Testis (tissue), 3 donors: ENCODE measurements around the gene ICE2. TPM values are rescaled to one million over a fixed set of nuclear protein-coding genes. Genes with fewer than 3 reads are reported as not detected.
A peak's percentile ranks its signal among the peaks of the same experiment; 100 is the strongest.
"Not testable (repeated sequence)": the region's sequence is repeated elsewhere in the genome, so short reads cannot be mapped to it uniquely, and the experiment has no call there.

ENCODE experiments used
- DNase-seq: peaks from one replicate; pipeline ENCODE4 v3.0.0-alpha.2; 2019
- H3K27ac ChIP-seq, 2 donors: fragments of 200-600 bp; sonication (generic); one replicate each; pipeline ENCODE4 v1.5.1; 2019
- H3K27me3 ChIP-seq: fragments of 200-600 bp; sonication (generic); one replicate; pipeline ENCODE4 v1.5.1; 2019
- H3K36me3 ChIP-seq: fragments of 200-600 bp; sonication (generic); one replicate; pipeline ENCODE4 v1.5.1; 2017; ENCODE audit warnings: low read depth; ENCODE audit errors: missing control alignments
- H3K4me1 ChIP-seq: fragments of 200-600 bp; sonication (generic); one replicate; pipeline ENCODE4 v1.5.1; 2019
- H3K4me3 ChIP-seq, 2 donors: fragments of 200-600 bp; sonication (generic); one replicate each; pipeline ENCODE4 v1.5.1; 2017 to 2019
- H3K9me3 ChIP-seq: fragments of 200-600 bp; sonication (generic); one replicate; pipeline ENCODE4 v1.5.1; 2017
- CTCF ChIP-seq, 3 experiments: fragments of 450-650 bp in 2 of 3; fragments of 200-600 bp in 1 of 3; sonication (generic) in 1 of 3; IDR thresholded peaks; one replicate each; pipeline ENCODE4 v1.5.1; 2016 to 2019; ENCODE audit warnings: antibody characterized with exemption in 3 of 3, mild to moderate bottlenecking in 2 of 3, moderate library complexity in 1 of 3
- POLR2A ChIP-seq: fragments of 450-650 bp; IDR thresholded peaks from one replicate; pipeline ENCODE4 v1.6.1; 2017; ENCODE audit warnings: antibody characterized with exemption, mild to moderate bottlenecking, moderate library complexity
- WGBS, 2 donors: methylation state at CpG; one replicate each; pipeline ENCODE4 v1.1.5; 2018; 5-methylcytosine and 5-hydroxymethylcytosine counted together
- intact Hi-C: fragments of 100-400 bp; cut with DNase I; formaldehyde crosslinking; loops from one replicate; pipeline ENCODE4 v1.15.1; 2023; ENCODE audit warnings: low total_unique reads
- polyA plus RNA-seq: library from polyadenylated mRNA; stranded (reverse); fragments of 350-450 nt; fragmentation: Illumina TruSeq; extraction: RNeasy Lipid Tissue Mini Kit (QIAGEN cat#74804); gene quantifications from one replicate; pipeline ENCODE4 v1.2.3, GENCODE V29; 2014; ENCODE audit warnings: low read depth, low replicate concordance; ENCODE audit not compliant: insufficient read depth
- total RNA-seq, 2 donors: library from RNA; depleted of rRNA; stranded (reverse); fragments of >200 nt; gene quantifications; one replicate each; pipeline ENCODE4 v1.2.3, GENCODE V29; 2016

ICE2 gene
- total and polyA plus RNA-seq, 3 donors from 2014 or later, result 24.3 to 48.3 (median 44.6) TPM

- intact Hi-C loops, result no loop called here
- H3K27me3 ChIP-seq, result no peaks in the 10 kb centered on the region
- no peaks in the 10 kb centered on the region for H3K9me3 ChIP-seq
- no peak overlapping the region for H3K27ac ChIP-seq
- TF ChIP-seq POLR2A, result no peak
- no peak for TF ChIP-seq CTCF (IDR thresholded peaks at IDR 0.05)
- DNase-seq, result no peak
- H3K4me3 ChIP-seq, result no peak overlapping the region
- 93 to 94% methylated on average over 4 of the region's 4 CpGs for WGBS, 2 donors
- H3K36me3 ChIP-seq, result no peaks in the 10 kb centered on the region
- H3K4me1 ChIP-seq, result no peaks in the 10 kb centered on the region
Observed at GRCh38 chr15:60417112-60417511, 61.8 kb downstream of the ICE2 start.

GRCh38 chr15:60416484-60416883 lies 62.5 kb downstream of the ICE2 start:
- no peak overlapping the region for H3K27ac ChIP-seq
- H3K4me3 ChIP-seq, result no peak overlapping the region
- TF ChIP-seq POLR2A (no peak), CTCF (IDR thresholded peaks at IDR 0.05) (no peak)
- no peak for DNase-seq
- no peaks in the 10 kb centered on the region for H3K9me3 ChIP-seq
- H3K36me3 ChIP-seq, result no peaks in the 10 kb centered on the region
- no peaks in the 10 kb centered on the region for H3K27me3 ChIP-seq
- 96 to 100% methylated on average over 3 of the region's 3 CpGs for WGBS, 2 donors
- H3K4me1 ChIP-seq, result no peaks in the 10 kb centered on the region
- intact Hi-C loops, result no loop called here

- Histone ChIP-seq H3K4me1 (no peaks in the 10 kb centered on the region), H3K27me3 (no peaks in the 10 kb centered on the region), H3K9me3 (no peaks in the 10 kb centered on the region), H3K4me3 (no peak overlapping the region), H3K36me3 (no peaks in the 10 kb centered on the region), H3K27ac (no peak overlapping the region)
- no peak for DNase-seq
- WGBS, 2 donors, result 59 to 66% methylated on average over 10 of the region's 10 CpGs
- intact Hi-C loops, result no loop called here
- TF ChIP-seq POLR2A, result no peak
- TF ChIP-seq CTCF (IDR thresholded peaks at IDR 0.05), result no peak
Observed at GRCh38 chr15:60414016-60414682, 64.8 kb downstream of the ICE2 start.

- intact Hi-C loops, result no loop called here
- Histone ChIP-seq H3K27me3 (no peaks in the 10 kb centered on the region), H3K4me3 (peak overlapping the region in 1 of 2 donors; percentile 26), H3K36me3 (no peaks in the 10 kb centered on the region), H3K9me3 (no peaks in the 10 kb centered on the region), H3K4me1 (no peaks in the 10 kb centered on the region), H3K27ac (no peak overlapping the region)
- WGBS, 2 donors, result 30 to 48% methylated on average over 8 to 9 of the region's 9 CpGs
- TF ChIP-seq POLR2A, result no peak
- no peak for TF ChIP-seq CTCF (IDR thresholded peaks at IDR 0.05)
- DNase-seq, result no peak
Observed at GRCh38 chr15:60413231-60413824, 65.6 kb downstream of the ICE2 start.

- intact Hi-C loops, H3K4me1 ChIP-seq, H3K9me3 ChIP-seq, H3K27ac ChIP-seq, H3K36me3 ChIP-seq, H3K27me3 ChIP-seq, DNase-seq: not testable (repeated sequence)
- H3K4me3 ChIP-seq, result peak overlapping the region in 1 of 2 donors; percentile 26
- WGBS, 2 donors, result 67 to 76% methylated on average over 21 of the region's 21 CpGs
Observed at GRCh38 chr15:60412807-60413206, 66.1 kb downstream of the ICE2 start.
